GM19328 (cell line): Measurements from ENCODE around the gene FAM187B.
"Not testable (repeated sequence)": the region's sequence is repeated elsewhere in the genome, so short reads cannot be mapped to it uniquely, and the experiment has no call there.

Experiments
- ATAC-seq: cut with Tn5 transposase; IDR thresholded peaks from one replicate; pipeline ENCODE4 v1.9.1; 2021; ENCODE audit warnings: mild to moderate bottlenecking, moderate library complexity; ENCODE audit not compliant: unreplicated experiment

FAM187B gene

DNA sequence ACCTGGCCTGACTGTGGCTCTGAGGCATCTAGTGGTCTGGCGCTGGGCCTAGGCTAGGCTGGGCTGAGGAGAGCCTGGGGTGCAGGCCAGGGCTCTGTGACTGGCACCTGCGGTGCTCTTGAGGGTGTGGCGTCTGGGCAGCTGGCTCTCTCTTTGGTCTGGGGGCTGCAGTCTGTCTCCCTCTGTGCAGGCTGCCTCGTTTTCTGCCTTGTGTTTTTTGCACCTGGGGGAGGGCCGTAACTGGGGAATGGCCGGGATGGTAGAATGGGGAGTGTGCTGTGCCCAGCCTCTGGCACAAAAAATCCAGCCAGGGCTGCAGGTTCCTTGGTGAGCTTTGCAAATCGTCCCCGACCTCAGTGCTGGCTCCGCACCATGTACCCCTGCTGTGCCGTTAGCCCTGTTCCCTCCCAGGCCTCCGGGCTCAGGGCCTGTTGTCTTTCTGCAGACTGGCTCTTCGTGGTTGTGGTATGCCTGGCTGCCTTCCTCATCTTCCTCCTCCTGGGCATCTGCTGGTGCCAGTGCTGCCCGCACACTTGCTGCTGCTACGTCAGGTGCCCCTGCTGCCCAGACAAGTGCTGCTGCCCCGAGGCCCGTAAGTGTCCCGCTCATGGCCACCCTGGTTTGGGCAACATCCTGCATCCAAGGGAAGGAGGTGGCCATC, 33.7 kb upstream of the FAM187B start:
- no peak for ATAC-seq

DNA sequence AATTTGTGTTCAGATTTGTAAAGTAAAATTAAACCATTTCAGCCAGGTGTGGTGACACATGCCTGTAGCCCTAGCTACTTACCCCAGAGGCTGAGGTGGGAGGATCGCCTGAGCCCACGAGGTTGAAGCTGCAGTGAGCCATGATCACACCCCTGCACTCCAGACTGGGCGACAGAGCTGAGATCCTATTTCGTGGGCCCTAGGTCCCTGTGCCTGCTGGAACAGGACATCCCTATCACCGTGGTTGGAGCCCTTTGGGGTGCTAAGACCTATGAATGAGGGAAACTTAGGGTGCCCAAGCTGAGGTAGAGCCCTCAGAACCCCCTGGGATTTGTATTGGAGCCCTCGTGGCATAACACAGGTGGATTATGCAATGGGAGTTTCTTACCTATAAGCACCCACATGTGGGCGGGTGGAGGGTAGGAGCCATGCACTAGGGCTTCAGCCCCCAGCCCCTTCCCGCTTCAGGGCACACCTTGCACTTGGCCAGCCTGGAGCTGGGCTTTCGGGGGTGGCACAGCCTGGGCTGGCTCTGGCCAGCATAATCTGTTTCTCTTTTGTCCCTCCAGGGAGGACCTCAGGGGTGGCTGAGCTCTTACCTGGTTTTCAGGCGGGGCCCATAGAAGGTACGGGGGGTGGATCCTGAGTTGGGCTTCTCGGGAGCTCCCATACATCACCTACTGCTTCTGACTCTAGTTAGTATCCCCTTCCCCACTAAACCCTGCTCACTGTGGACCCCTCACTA, 33.0 kb upstream of the FAM187B start:
- ATAC-seq, result no peak

DNA sequence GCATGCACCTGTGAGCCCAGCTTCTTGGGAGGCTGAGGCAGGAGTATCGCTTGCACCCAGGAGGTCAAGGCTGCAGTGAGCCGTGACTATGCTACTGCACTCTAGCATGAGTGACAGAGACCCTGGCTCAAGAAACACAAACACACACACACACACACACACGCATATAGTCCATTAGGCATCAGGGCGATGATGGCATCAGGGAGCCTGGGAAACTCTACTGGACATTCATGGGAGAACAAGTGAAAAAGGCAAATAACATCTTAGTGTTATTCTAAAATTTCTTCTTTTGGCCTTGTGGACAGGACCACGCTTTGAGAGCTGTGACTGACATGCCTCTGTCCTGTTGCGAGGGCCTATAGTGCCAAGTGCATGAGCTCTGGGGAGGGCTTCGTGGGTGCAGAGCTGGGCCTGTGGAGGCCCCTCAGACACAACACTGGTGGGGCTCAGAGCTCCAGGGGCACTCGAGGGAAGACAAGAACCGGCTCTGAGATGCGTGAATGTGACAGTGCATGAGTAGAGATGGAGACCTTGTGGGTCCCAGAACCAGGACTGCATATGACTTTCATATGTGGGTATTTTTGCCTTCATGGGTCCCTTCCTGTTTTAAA, 32.3 kb upstream of the FAM187B start:
- no peak for ATAC-seq

GRCh38 chr19:35257113-35257461, 28.5 kb upstream of the FAM187B start:
- ATAC-seq, result no peak

- ATAC-seq, result no peak
Measured at GRCh38 chr19:35256566-35256965, 28.0 kb upstream of the FAM187B start.

GRCh38 chr19:35254341-35255297, 26.1 kb upstream of the FAM187B start:
- ATAC-seq, result no peak

GRCh38 chr19:35253316-35254286, 25.1 kb upstream of the FAM187B start:
- no peak for ATAC-seq

DNA sequence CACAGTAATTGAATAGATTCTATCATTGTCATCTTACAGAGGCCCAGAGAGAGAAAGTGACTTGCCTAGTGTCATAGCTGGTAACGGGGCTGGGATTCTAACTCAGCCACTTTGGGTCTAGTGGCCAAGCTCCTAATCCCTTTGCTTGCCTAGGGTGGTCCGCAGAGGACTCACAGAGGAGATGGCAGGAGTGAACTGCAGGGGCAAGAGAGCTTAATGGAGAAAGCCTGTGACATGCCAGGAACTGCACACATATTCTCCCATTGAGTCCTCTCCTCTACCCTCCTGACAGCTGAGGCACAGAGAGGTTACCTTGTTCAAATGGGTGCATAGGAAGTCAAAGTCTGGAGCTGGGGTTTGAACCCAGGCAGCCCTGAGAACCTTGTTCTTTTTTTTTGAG, 22.9 kb upstream of the FAM187B start:
- no peak for ATAC-seq

GRCh38 chr19:35249848-35250711, 21.5 kb upstream of the FAM187B start:
- no peak for ATAC-seq

DNA sequence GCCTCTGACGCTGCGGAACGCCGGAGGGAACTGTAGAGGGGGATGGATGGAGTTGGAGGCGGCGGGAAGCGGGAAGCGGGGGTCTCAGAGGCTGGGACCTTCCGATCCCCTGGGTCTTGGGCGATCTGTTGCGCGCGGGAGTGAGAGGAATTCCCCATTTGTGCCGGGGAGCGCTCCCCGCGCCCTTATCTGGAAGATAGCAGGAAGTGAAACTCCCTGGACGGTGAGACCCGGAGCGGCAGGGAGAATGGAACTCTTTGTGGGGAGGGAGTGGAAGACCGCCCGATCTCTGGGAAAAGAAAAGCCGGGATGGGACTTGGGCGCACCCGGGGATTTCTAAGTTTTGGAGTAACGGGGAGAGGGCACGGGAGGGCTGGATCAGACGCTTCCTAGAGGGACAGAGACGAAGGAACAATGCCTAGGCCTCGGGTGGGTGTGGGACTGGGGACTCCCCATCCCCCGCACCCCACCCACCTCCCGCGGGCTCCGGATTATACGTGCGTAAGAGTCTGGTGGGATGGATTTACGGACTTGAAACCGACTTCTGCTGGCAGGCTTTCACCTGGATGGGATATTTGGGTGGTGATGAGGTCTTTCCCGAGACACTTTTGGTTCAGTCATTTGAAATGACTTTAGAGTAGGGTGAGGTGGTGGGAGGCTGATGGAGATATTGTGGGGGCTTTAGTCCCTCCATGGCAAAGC, 20.8 kb upstream of the FAM187B start:
- no peak for ATAC-seq

- ATAC-seq, result peak; percentile 70
Measured at GRCh38 chr19:35248310-35249145, 20.0 kb upstream of the FAM187B start, which contains the start of gene LSR. Gene LSR, plus strand, starts transcription at chr19:35249002. Its CDS starts 21 bp downstream, at chr19:35249023.

- ATAC-seq, result peak; percentile 25
Measured at GRCh38 chr19:35247526-35248309, 19.2 kb upstream of the FAM187B start.

DNA sequence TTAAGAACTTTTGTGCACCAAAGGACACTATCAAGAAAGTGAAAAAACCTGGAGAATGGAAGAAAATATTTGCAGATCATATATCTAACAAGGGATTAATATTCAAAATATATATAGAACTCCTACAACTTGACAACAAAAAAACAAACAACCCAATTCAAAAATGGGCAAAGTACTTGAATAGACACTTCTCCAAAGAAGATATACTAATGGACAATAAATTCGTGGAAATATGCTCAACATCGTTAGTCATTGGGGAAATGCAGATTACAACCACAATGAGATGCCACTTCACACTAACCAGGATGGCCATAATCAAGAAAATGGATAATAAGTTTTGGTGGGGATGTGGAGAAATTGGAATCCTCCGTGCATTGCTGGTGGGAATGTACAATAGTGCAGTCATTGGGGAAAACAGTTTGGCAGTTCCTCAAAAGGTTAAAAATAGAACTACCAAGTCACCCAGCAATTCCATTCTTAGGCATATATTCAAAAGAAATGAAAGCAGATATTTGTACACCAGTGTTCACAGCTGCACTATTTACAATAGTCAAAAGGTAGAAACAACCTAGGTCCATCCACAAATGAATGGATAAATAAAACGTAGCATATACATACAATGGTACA, 18.0 kb upstream of the FAM187B start:
- no peak for ATAC-seq

GRCh38 chr19:35241417-35241816, 12.9 kb upstream of the FAM187B start:
- ATAC-seq, result no peak

DNA sequence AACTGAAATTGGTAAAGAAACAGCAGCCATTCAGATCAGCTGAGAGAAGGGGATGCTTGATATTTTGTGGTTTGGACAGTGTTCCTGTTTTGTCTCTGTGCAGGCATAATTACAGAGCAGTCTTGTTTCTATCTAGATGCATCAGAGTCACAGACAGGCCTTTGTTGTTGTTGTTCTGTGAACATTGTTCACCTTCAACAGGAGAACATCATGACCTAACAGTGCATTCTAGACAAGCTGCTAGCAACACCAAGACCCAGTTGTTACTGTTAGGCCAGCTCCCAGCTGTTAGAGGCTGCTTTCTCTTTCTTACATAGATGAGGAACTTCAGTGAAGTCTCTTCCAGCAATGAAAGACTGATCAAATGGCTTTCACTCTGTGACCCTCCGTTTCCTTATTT, 11.8 kb upstream of the FAM187B start:
- no peak for ATAC-seq

- not testable (repeated sequence) for ATAC-seq
Measured at GRCh38 chr19:35239597-35239996, 11.1 kb upstream of the FAM187B start.
